Liver (tissue), 9 donors: Measurements from ENCODE around the gene CREB5. TPM values are rescaled to one million over a fixed set of nuclear protein-coding genes. Genes with fewer than 3 reads are reported as not detected.

Source experiments
- DNase-seq: peaks from one replicate; pipeline ENCODE4 v3.0.0-alpha.2; 2017; ENCODE audit warnings: low spot score
- H3K27ac ChIP-seq, 2 donors: one replicate each; pipeline ENCODE4 v1.7.0; 2013; ENCODE audit warnings: inconsistent platforms in 2 of 2, low read length in 2 of 2, control low read depth in 1 of 2, low read depth in 1 of 2, mild to moderate bottlenecking in 1 of 2
- H3K27me3 ChIP-seq, 4 donors: one replicate each; pipeline versions ENCODE4 v1.6.1 to v1.7.0; 2013; ENCODE audit warnings: low read length in 3 of 4, inconsistent platforms in 1 of 4, mild to moderate bottlenecking in 1 of 4, moderate library complexity in 1 of 4; ENCODE audit not compliant: control insufficient read depth in 4 of 4, insufficient read depth in 4 of 4
- H3K36me3 ChIP-seq, 4 donors: one replicate each; pipeline versions ENCODE4 v1.6.1 to v1.7.0; 2013; ENCODE audit warnings: low read length in 3 of 4, mild to moderate bottlenecking in 3 of 4, low read depth in 1 of 4, moderate library complexity in 1 of 4; ENCODE audit not compliant: control insufficient read depth in 4 of 4, insufficient read depth in 3 of 4
- H3K4me1 ChIP-seq, 4 donors: one replicate each; pipeline versions ENCODE4 v1.6.1 to v1.7.0; 2013; ENCODE audit warnings: low read length in 3 of 4, mild to moderate bottlenecking in 3 of 4, moderate library complexity in 1 of 4; ENCODE audit not compliant: control insufficient read depth in 4 of 4, insufficient read depth in 4 of 4
- H3K4me3 ChIP-seq, 3 donors: one replicate each; pipeline versions ENCODE4 v1.6.1 to v1.7.0; 2013; ENCODE audit warnings: low read length in 3 of 3, control low read depth in 1 of 3, low read depth in 1 of 3, mild to moderate bottlenecking in 1 of 3
- H3K9ac ChIP-seq, 2 donors: one replicate each; pipeline ENCODE4 v1.7.0; 2013; ENCODE audit warnings: low read length in 2 of 2, mild to moderate bottlenecking in 2 of 2, moderate library complexity in 2 of 2, control low read depth in 1 of 2, low read depth in 1 of 2
- H3K9me3 ChIP-seq, 4 donors: one replicate each; pipeline versions ENCODE4 v1.6.1 to v1.7.0; 2013; ENCODE audit warnings: low read length in 3 of 4; ENCODE audit not compliant: control insufficient read depth in 4 of 4
- ATF3 ChIP-seq: IDR thresholded peaks from 2 replicates; pipeline ENCODE4 v1.6.1; 2016; ENCODE audit warnings: antibody characterized with exemption
- EGR1 ChIP-seq, 2 donors: IDR thresholded peaks; 2 replicates each; pipeline ENCODE4 v1.6.1; 2016 to 2018; ENCODE audit warnings: antibody characterized with exemption in 2 of 2, low read depth in 2 of 2
- FOXA2 ChIP-seq: IDR thresholded peaks from 2 replicates; pipeline ENCODE4 v1.6.1; 2016; ENCODE audit warnings: antibody characterized with exemption
- HNF4G ChIP-seq: IDR thresholded peaks from 2 replicates; pipeline ENCODE4 v1.6.1; 2016; ENCODE audit warnings: antibody characterized with exemption
- JUND ChIP-seq, 2 donors: IDR thresholded peaks; 2 replicates each; pipeline ENCODE4 v1.6.1; 2016; ENCODE audit warnings: antibody characterized with exemption in 2 of 2
- MAX ChIP-seq: IDR thresholded peaks from 2 replicates; pipeline ENCODE4 v1.6.1; 2016; ENCODE audit warnings: antibody characterized with exemption
- NR2F2 ChIP-seq: IDR thresholded peaks from 2 replicates; pipeline ENCODE4 v1.6.1; 2016; ENCODE audit warnings: antibody characterized with exemption
- RAD21 ChIP-seq, 2 donors: IDR thresholded peaks; 2 replicates each; pipeline ENCODE4 v1.6.1; 2016; ENCODE audit warnings: antibody characterized with exemption in 2 of 2, mild to moderate bottlenecking in 2 of 2
- REST ChIP-seq: IDR thresholded peaks from 2 replicates; pipeline ENCODE4 v1.6.1; 2016; ENCODE audit warnings: antibody characterized with exemption, mild to moderate bottlenecking
- RXRA ChIP-seq, 2 donors: IDR thresholded peaks; 2 replicates each; pipeline ENCODE4 v1.6.1; 2017 to 2018; ENCODE audit warnings: antibody characterized with exemption in 2 of 2, mild to moderate bottlenecking in 1 of 2
- YY1 ChIP-seq: IDR thresholded peaks from 2 replicates; pipeline ENCODE4 v1.6.1; 2016; ENCODE audit warnings: antibody characterized with exemption, mild to moderate bottlenecking
- ZBTB33 ChIP-seq: IDR thresholded peaks from 2 replicates; pipeline ENCODE4 v1.6.1; 2016; ENCODE audit warnings: antibody characterized with exemption
- WGBS: extraction: QIAGEN DNeasy Blood & Tissue Kit; methylation state at CpG from one replicate; pipeline ENCODE4 v1.1.7; 2013; 5-methylcytosine and 5-hydroxymethylcytosine counted together
- polyA plus RNA-seq, 2 donors: library from polyadenylated mRNA; stranded (reverse) in 1 of 2; unstranded in 1 of 2; fragments of 200-250 nt in 1 of 2; fragments of >200 nt in 1 of 2; fragmentation: Nextera tagmentation in 1 of 2; extraction: Ambion mirVana in 1 of 2; gene quantifications; one replicate each; pipeline versions ENCODE4 v1.2.1 to v1.2.3, GENCODE V29; 2013 to 2015
- total RNA-seq, 2 donors: library from RNA; depleted of rRNA; stranded (reverse); fragments of >200 nt; gene quantifications; one replicate each; pipeline ENCODE4 v1.2.3, GENCODE V29; 2014
- donor health status: healthy.
- donor health status: healthy.
- donor health status: healthy.
- donor health status: healthy.
- donor health status: healthy.

The CREB5 gene
- total and polyA plus RNA-seq, 4 donors, result 0.25 to 0.92 (median 0.67) TPM

- H3K36me3 ChIP-seq, result no peaks in the 10 kb centered on the region
These were observed 398.7 kb downstream of the CREB5 start for GRCh38 chr7:28811008-28811407.

GRCh38 chr7:28811701-28812430 is 399.5 kb downstream of the CREB5 start:
- Histone ChIP-seq H3K9ac (no peak overlapping the region), H3K27me3 (no peaks in the 10 kb centered on the region), H3K4me3 (no peak overlapping the region), H3K9me3 (no peaks in the 10 kb centered on the region), H3K27ac (no peak overlapping the region), H3K36me3 (no peaks in the 10 kb centered on the region), H3K4me1 (no peaks in the 10 kb centered on the region)
- WGBS, result 92% methylated on average over 5 of the region's 5 CpGs
- no peak for TF ChIP-seq NR2F2
- no peak for TF ChIP-seq RXRA (IDR thresholded peaks at IDR 0.05)
- TF ChIP-seq EGR1 (IDR thresholded peaks at IDR 0.05; ENCODE audit: low read depth in 2 of 2), result no peak
- no peak for TF ChIP-seq FOXA2
- TF ChIP-seq HNF4G, result no peak
- no peak for TF ChIP-seq RAD21 (IDR thresholded peaks at IDR 0.05)
- no peak for DNase-seq

More at GRCh38 chr7:28811008-28811407, 398.7 kb downstream of the CREB5 start:
- WGBS, result 93% methylated on average over 3 of the region's 3 CpGs
- Histone ChIP-seq H3K9ac (no peak overlapping the region), H3K4me3 (no peak overlapping the region), H3K27me3 (no peaks in the 10 kb centered on the region), H3K4me1 (no peaks in the 10 kb centered on the region), H3K9me3 (no peaks in the 10 kb centered on the region), H3K27ac (no peak overlapping the region)
- TF ChIP-seq ZBTB33 (no peak), FOXA2 (no peak), REST (no peak), YY1 (no peak), ATF3 (no peak), NR2F2 (no peak), JUND (IDR thresholded peaks at IDR 0.05) (no peak), MAX (no peak), EGR1 (IDR thresholded peaks at IDR 0.05; ENCODE audit: low read depth in 2 of 2) (no peak)
- DNase-seq, result no peak
